Measurements from ENCODE around the gene YIPF2.
"Not testable (repeated sequence)": the region's sequence is repeated elsewhere in the genome, so short reads cannot be mapped to it uniquely, and the experiment has no call there.

The YIPF2 gene

GRCh38 chr19:10881403-10882107, 46.9 kb downstream of the YIPF2 start:
- no peak for DNase-seq
- ATAC-seq, result no peak
- Mint-ChIP-seq H3K27me3 (no peaks in the 10 kb centered on the region), H3K27ac (no peak overlapping the region), H3K4me3 (no peak overlapping the region), H3K36me3 (ENCODE audit: low read depth) (peaks cover 5% of the 10 kb centered on the region), H3K4me1 (peaks cover 31% of the 10 kb centered on the region), H3K9me3 (no peaks in the 10 kb centered on the region)

GRCh38 chr19:10878253-10878652, 50.2 kb downstream of the YIPF2 start:
- no peaks in the 10 kb centered on the region for H3K9me3 Mint-ChIP-seq
- H3K4me3 Mint-ChIP-seq, result no peak overlapping the region
- DNase-seq (no peak), ATAC-seq (peak; percentile 16)
- peaks cover 9% of the 10 kb centered on the region for H3K36me3 Mint-ChIP-seq (ENCODE audit: low read depth)
- H3K27ac Mint-ChIP-seq, result peak overlapping the region; percentile 79
- peaks cover 43% of the 10 kb centered on the region for H3K4me1 Mint-ChIP-seq
- H3K27me3 Mint-ChIP-seq, result no peaks in the 10 kb centered on the region

- Mint-ChIP-seq H3K27ac (peak overlapping the region; percentile 79), H3K4me1 (peaks cover 49% of the 10 kb centered on the region)
- DNase-seq; H3K9me3 Mint-ChIP-seq; ATAC-seq; H3K4me3 Mint-ChIP-seq; H3K36me3 Mint-ChIP-seq (ENCODE audit: low read depth); H3K27me3 Mint-ChIP-seq: not testable (repeated sequence)
Observed at GRCh38 chr19:10877608-10878007, 50.8 kb downstream of the YIPF2 start.

GRCh38 chr19:10876459-10877240, 51.8 kb downstream of the YIPF2 start:
- peaks cover 9% of the 10 kb centered on the region for H3K36me3 Mint-ChIP-seq (ENCODE audit: low read depth)
- no peaks in the 10 kb centered on the region for H3K27me3 Mint-ChIP-seq
- DNase-seq, result no peak
- H3K4me3 Mint-ChIP-seq, result no peak overlapping the region
- H3K4me1 Mint-ChIP-seq, result peaks cover 52% of the 10 kb centered on the region
- ATAC-seq, result peak; percentile 33
- peak overlapping the region; percentile 68 for H3K27ac Mint-ChIP-seq
- no peaks in the 10 kb centered on the region for H3K9me3 Mint-ChIP-seq

- Mint-ChIP-seq H3K4me1 (peaks cover 49% of the 10 kb centered on the region), H3K4me3 (peak overlapping the region; percentile 34), H3K27me3 (no peaks in the 10 kb centered on the region), H3K27ac (no peak overlapping the region), H3K9me3 (no peaks in the 10 kb centered on the region), H3K36me3 (ENCODE audit: low read depth) (peaks cover 6% of the 10 kb centered on the region)
- DNase-seq (no peak), ATAC-seq (no peak)
Observed at GRCh38 chr19:10874024-10874423, 54.4 kb downstream of the YIPF2 start.

- Mint-ChIP-seq H3K9me3 (no peaks in the 10 kb centered on the region), H3K27me3 (no peaks in the 10 kb centered on the region), H3K36me3 (ENCODE audit: low read depth) (peaks cover 4% of the 10 kb centered on the region), H3K27ac (peak overlapping the region; percentile 79), H3K4me3 (peak overlapping the region; percentile 80), H3K4me1 (peaks cover 46% of the 10 kb centered on the region)
- ATAC-seq (no peak), DNase-seq (no peak)
Observed at GRCh38 chr19:10872546-10873107, 55.8 kb downstream of the YIPF2 start.
